CD1c-positive myeloid dendritic cell (primary cell): ENCODE data around the gene KIRREL3.

Experiments used
- DNase-seq: peaks from one replicate; pipeline ENCODE4 v3.0.0-alpha.2; 2016; ENCODE audit errors: extremely low spot score

The KIRREL3 gene

DNA sequence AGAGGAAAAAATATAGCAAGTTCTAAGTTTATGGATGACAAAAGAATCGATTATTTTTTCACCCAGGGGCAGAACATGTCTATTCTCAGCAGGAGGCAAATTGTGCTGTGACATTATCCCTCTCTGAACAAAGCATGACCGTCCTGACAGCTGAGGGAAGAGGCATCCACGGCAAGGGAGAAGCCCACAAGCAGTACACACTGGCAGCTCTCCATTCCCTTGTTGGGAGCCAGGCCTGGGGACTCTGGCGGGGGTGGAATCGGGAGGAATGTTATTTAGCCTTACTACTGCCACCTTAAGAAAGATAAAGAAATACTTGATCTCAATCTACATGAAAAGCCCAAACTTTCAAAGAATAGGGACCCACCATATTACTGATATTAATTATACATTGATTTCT lies 3.4 kb downstream of the KIRREL3 start:
- no peak for DNase-seq

DNA sequence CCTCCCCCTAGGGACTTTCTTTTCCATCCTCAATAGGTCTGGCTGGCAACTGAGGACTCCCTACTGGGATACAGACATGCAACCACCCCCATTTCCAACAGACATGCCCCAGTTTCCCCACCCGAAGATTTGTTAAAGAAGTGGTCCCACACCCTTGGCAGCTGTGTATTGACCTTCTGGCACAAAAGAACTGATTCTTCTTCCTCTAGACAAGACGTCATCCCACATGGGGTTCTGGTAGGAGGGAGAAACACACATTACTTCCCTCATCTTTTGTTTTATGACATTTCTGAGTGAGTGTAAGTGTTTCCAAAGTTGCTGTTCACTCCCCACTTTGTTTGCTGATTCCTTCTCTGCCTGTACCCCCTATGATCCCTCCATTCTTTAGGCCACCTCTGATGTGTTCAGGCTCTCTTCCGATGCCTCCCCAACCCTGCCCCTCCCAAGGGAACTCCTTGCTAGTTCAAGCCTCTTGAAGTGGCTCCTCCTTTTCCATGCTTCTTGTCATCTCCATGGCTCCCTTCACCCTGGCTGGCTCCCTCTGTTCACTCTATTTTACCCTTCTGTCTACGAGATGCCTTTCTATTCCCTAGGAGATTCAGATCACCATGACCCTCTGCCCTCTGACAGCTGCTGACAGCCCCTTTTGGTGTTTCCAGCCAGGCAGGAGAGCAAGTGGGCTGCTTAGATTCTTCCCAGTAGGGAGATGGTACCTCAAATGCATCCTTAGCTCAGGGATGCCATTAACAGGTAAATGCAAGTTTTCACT lies 4.3 kb downstream of the KIRREL3 start:
- no peak for DNase-seq

DNA sequence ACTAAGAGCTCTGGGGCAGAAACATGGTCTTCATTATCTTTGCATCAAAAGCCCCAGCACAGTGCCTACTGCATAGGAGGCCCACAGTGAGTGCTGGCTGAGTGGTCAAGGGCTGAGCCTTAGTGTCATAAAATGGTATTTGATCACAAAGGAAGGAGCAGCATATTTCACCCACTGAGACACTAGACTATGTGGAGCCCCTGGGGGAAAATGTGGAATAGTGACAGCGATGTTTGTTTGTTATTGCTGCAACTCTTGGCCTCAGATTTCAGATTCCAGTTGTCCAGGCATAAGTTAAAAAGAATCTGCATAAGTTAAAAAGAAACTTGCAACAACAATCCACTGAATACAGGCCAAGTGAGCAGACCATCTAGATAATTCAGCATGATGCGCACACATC lies 7.0 kb downstream of the KIRREL3 start:
- no peak for DNase-seq

DNA sequence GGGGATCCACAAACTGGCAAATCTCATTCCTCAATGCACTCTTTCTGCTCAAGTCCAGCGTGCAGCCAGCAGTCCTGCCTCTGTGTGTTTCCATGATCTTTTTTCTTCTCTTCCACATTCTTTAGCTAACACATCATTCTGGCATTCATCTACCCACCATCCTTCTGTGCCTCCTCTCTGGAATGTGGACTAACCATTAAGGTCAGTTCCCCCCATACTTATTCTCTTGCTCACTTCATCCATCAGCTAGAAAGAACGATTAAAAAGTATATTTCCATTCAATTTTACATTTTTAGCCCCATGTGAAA lies 7.8 kb downstream of the KIRREL3 start:
- no peak for DNase-seq

DNA sequence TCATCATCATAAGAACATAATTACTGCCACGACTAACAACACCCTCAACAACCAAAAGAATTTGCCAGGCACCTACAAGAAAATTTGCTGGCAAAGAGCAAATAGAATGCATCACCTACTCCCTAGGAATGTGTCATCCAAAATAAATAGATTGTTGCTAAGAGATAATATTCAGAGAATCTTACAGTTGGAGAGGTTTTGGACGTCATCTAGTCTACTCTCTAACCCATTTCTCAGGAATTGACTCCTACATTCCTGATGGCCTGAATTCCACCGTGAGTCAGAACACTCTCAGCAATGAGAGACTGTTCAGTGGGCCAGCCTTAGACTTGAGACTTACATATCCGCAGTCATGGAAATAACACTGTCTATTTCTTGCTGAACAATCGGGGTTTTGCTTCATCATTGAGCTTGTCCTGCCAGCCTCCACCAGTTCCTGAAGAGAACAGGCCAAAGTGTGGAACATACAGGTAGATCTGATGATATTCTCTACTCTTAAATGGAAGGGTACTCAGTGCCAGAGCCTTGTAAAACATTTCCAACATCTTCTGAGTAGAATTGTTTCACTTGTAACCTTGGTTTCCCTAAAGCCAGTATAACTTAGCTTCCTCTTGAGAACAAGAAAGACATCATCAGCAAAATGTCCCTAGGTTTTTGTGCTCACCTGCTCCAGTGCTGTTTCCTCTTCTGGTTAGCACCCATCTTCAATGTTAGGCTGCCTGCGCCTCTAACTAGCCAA lies 8.3 kb downstream of the KIRREL3 start:
- DNase-seq = no peak

DNA sequence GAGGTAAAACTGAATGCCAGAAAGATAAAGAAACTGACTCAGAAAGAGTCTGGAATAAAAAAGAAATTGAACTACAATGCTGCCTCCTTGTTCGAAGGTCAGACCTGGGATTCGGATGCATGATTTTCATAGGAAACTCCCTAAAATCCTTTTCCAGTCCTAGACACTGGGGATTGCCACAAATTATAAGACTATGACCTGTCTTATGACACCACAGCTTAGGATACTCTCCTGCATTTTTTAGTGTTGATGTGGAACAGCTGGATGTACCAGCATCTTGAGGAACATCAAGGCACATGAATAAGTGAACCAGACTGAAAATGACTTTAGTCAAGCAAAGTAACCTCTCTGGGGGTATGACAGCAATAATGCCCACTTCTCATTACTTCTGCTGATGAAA lies 9.0 kb downstream of the KIRREL3 start:
- DNase-seq = no peak

DNA sequence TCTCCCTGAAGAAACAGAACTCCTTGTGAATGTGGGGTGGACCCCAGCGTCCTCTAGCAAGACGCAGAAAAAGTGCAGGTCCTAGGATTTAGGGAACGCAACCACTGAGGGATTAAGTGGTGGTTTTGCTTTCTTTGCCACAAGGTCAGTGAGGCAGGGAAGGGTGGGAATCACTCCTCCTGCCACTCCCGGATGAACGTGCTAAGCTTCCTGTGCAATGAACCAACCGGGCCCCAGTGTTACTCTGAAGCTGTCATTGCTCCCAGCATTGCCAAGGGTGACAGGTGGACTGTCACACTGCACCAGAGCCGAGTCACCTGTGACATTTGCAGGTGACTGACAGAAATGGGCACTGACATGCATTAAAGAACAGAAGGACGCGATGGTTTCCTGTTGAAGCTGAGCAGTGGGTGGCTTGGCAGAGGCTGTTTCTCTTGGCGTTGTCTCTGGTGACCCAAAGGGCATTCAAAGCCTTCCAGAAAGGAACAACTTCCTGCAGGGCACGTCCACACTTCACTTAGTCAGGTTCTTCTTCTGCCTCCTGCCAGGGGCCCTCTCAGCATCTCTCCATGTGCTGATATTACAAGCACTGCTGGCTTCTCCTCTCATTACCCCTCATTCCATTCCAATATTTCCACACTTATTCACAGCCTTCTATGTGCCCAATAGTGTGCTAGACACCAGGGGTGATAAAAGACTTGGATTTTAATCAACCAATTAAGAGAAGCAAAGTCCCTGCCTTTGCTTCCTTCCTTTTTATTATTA lies 9.7 kb downstream of the KIRREL3 start:
- DNase-seq = no peak

DNA sequence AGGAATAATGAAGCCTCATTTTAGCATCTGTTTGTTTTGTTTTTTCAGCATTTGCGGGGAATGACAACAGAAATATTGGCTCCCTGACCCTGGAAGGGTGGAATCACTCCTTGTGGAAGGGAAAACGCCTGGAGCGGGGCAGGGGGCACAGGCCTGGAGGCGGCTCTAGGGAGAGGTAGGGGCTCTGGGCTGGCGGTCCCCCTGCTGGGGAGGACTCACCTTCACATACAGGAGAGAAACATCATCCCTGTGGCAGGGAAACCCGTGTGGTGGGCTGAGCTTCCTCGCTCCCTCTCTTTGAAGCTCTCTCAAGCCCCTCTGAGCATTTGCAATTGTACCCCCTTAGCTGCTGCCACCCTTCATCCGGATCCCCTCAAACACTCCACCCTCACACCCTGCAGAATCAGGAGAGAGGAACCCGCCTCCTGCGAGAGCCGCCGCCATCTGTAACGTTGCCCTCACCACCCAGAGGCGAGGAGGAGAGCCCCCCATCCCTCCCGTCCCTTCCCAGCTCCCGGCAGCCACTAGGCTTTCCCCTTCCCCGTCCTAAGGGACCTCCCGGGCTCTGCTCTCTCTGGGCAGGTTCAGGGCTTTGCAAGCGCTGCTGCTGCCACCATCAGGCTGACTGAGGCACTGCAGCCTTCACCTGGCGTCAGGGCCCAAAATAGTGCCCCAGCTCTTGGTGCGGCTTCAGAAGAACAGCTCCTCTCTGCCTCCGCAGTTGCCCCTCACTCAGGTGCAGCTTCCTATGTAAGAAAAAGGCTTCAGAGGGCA lies 10.4 kb downstream of the KIRREL3 start:
- DNase-seq = peak; percentile 43

DNA sequence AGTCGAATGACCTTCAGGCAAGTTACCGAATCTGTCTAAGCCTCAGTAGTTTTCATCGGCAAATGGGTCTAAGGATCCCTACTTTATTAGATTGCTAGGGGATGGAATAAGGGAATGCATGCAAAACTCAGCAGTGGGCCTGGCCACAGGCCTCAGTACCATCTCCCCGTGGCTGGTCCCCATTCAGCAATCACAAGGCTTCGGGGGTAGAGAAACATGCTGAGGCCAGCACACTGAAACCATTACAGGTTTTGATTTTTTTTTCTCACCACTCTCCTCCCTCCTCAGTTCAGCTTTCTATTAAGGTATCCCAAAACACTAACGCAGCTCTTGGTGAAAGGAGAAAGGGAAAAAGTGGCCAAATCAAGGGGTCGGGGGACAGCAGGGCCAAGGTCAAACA lies 11.9 kb downstream of the KIRREL3 start:
- DNase-seq = no peak

DNA sequence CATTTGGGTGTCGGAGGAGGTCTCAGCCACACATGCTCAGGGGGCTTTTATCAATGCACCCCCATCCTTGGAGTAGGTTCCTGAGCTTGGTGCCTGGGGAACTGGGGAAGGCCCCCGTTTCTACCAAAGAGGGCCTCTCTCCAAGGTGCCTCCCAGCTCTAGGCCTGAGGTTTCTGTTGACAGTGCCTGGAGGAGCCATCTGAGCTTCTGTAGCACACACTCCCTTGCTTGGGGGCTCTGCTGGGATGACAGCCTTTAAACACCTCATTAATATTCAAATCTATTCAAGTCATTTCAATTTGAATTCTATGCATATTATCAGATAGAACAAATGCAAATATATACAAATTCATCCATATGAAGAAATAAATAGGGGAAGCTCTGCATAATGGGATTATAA lies 18.9 kb downstream of the KIRREL3 start:
- no peak for DNase-seq

DNA sequence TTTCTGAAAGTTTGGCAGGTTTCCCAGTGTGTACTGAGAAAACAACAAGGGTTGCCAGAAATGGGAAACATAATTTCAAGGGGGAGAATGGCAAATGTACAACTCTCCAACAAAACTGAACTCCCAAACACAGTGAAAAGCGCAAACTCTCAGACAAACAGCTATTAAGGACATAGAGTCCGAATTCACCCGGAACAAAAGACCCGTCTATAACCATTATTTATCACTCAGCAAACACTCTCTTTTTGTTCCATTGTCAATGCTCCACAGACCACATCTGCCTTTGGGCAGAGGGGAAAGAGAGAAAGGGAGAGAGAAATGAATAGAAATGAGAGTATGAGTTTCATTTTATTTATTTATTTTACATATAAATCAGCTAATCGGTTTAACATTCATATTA lies 21.7 kb downstream of the KIRREL3 start:
- DNase-seq = no peak

DNA sequence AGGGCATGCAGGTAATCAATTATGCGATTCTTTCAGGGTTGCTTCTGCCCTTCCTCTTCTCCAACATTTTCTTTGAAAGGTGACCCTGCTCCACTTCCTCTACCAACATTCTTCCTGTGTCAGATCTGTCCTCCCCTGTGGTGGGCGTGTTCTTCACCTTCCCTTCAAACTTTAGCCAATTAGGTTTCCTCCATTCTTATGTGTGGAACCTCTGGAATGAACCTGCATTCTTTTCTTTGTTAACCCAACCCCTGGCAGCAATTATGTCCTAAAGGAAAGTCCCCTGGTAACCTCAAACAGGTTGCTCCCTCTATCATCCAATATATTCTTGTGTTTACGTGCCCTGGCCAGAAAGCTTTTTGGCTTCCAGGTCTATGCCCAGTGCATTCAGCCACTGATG lies 22.4 kb downstream of the KIRREL3 start:
- no peak for DNase-seq

DNA sequence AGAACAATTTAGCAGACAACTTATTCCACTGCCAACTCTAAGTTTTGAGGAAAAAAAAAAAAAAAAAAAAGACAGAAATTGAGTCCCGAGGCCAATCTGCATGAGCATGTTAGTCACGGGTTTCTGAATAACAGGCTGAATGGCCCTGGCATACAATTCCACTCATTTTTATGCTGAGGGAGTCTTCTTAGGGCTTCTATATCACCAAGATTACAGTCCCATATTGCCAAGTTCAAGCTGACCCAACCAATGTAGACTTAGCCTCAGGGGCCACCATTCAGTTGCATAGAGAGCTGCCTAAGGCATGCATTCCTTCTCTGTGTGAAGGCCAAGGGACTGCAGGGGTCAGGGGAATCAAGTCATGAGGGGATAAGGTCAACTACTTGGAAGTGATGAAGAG lies 27.5 kb downstream of the KIRREL3 start:
- DNase-seq = no peak

DNA sequence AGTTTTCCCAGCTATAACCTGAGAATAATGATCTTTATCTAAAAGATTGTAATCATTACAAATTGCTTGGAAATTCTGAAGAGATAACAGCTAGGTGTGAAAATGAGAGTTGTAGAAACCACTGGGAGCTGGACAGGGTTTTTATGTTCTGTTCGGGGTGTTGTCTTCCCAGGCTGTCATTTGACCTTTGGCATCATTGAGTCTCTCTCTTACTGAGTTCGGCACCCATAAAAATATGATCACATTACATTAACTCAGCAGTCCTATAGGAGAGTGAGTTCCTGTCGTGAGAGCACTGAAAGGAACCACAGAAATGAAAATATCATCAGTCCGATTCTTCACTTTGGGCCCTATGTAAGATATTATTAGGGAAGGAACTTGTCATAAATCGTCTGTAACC lies 29.3 kb downstream of the KIRREL3 start:
- DNase-seq = no peak

DNA sequence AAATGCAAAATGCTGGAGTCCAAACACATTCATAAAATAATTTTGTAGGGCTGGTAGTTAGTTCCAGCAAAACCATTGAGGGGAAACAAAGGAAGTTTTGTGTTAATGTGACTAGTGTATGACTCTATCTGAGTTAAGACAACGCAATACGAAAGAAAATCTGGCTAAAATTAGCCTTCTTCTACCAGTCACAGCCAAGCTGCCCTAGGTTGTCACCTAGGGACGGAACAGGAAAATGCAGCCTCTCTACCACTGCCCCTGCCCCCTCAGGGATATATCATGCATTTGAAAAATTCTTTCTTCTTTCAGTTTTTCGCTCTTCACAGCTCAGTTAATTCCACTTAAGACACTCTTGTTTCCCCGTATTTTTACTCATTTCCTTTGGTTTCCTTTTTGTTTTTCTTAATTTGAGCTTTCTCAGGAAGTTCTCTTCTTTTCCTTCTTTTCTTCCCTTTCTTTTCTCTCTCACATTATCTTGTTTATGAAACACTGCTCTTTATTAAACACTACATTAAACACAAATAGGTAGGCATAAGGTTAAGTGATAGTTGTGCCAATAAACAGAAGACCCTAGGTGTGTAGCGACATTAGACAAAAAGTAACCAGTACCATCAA lies 30.6 kb downstream of the KIRREL3 start:
- DNase-seq = no peak

DNA sequence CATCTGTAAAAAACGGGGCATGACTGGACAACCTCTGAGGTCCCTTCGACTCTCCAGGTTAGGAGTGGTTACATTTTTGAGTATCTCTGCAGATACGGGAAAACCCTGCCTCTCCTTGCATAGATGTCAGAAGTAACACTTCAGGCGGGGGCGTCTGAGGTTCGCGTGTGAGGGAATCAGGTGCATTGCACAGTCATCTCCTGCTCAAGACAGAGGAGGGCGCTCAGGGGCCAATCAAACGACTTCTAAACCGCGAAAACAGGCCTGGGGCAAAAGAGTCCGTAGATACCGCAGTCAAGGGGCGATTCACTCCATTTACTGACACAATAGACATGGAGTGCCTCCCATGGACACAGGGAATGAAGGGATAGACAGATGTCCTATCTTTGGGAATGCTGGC lies 31.7 kb downstream of the KIRREL3 start:
- no peak for DNase-seq

DNA sequence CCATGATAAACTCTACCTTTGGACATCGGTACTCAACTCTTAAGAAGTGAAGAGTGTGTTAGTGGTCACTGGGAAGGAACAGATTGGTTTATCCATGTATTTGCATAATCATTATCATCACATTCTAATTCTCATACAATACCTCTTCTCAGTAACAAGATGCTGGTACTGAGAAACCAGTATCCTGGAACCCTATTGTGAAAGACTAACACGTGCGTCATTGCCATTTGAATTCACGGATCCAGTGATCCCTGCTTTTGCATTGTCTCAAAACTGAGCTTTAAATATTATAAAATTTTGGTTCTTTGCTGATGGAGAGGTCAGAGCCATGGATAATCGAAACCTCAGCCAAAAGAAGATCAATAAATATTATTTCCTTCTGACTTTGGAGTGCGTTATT lies 35.2 kb downstream of the KIRREL3 start:
- no peak for DNase-seq

DNA sequence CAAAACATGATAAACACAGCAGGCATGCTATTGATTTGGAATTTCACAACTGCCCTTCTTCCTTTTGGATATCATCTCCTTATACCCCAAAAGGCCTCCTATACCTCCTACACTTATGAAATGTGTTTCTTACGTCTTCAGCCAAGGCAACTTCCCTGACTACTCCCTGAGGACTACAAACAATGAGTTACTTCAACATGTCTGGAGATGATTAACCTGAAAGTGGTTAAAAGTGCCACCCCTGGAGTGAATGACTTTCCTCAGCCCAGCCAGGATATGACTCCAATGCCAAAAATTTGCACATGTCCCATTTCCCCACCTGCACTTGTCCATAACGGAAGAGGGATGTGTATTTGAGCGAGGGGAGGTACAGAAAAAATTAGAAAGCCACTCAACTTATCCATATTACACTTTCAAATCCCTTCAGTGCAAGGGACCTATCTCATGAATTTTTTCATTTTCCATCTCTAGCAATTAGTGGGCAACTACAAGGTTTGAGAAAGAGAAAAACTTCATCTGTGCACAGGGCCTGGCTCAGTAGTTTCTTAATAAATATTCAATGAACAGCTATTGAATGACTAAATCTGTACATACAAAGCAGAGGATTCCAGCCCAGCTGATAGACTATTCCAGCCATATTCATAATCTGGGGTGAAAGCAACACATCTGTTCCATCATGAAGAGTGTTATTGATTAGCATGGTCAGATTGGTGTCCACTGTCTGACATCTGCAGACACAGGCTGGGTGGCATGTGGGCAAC lies 36.8 kb downstream of the KIRREL3 start:
- DNase-seq = no peak

DNA sequence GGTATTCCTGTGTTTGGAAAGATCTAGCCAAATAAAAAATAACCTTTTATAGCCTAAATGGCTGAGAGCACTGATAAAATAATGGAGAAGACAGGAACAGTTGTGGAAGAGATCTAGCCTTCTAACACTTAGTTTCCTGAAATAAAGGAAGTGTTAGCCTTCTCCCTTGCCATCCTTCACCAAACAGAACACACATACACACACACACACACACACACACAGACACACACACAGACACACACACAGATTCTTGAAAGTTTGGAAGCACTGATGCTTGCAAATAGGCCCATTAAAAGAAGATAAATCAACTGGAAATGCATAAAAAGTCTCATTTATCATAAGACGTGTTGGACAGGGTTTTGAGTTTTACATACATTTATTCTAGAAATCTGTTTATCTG lies 37.5 kb downstream of the KIRREL3 start:
- no peak for DNase-seq

DNA sequence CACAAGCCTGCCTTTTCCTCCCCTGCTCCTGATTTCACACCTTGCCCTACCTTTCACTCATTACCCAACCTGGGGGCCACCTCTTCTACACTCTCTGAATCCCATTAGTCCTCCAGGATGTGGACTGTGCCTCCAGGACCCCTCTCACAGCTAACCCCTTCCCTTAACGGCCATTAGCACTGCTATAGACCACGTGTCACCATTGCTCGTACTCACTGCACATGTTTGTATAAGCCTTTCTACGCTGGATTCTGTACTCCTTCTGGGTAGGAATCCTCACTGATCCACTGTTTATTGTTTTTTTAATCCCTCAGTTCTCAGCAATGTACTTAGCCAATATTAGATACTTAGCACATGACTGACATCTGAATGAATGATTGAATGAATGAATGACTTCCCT lies 40.9 kb downstream of the KIRREL3 start:
- DNase-seq = no peak

DNA sequence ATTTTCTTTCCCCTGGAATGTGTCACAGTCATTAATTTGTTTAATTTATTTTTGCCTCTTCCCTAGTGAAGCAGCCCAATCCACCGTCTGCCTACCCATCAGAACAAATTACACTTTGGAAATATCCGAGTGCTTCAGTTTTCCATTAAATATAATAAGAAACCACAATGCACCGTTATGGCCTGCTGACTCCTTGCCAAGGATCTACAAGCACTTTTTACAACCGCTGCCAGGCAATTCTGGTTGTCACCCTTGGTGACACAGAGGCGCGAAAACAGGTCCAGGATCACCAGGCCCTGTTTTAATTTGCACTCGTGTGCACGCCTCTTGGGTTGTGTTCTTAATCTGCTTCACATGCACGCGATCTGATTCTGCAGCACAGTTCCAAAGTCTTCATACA lies 43.9 kb downstream of the KIRREL3 start:
- no peak for DNase-seq
